Measurements from ENCODE around the gene CGB7. TPM values are rescaled to one million over a fixed set of nuclear protein-coding genes. Genes with fewer than 3 reads are reported as not detected.
A peak's percentile ranks its signal among the peaks of the same experiment; 100 is the strongest.
"Not testable (repeated sequence)": the region's sequence is repeated elsewhere in the genome, so short reads cannot be mapped to it uniquely, and the experiment has no call there.

The CGB7 gene
- total RNA-seq, 4 donors from 2014 or later: 2.9 to 27.4 (median 4.3) TPM

DNA sequence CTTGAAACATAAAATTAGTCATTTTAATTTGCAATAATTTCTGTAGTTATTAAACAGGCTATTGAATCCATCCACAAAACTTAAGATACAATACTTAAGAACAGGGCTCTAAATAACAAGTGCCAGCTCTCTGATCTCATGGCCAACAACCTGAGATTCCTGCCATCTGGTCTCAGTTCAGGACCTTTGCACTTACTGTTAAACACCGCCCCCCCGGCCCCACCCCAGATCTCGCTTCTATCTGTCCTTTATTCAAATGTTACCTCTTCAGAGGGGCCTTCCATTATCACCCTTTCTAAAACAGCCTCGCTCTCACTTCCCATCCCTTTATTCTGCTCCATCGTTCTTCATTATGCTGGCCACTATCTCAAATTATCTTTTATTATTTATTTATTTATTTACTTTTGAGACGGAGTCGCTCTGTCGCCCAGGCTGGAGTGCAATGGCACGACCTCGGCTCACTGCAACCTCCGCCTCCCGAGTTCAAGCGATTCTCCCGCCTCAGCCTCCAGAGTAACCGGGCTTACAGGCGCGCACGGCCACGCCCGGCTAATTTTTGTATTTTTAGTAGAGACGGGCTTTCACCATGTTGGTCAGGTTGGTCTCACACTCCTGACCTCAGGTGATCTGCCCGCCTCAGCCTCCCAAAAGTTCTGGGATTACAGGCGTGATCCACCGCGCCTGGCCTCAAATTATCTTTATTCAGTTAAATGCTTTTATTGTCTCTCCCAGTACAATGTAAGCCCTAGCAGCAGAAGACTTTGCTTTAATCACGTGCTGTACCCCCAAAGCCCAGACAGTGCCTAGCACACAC, 26.9 kb upstream of the CGB7 start:
- H3K27ac ChIP-seq: peak overlapping the region; percentile 88
- no peak for DNase-seq (ENCODE audit: low spot score in 2 of 2)
- H3K4me3 ChIP-seq: peak overlapping the region; percentile 73
- H3K27me3 ChIP-seq: no peaks in the 10 kb centered on the region
- peaks cover 16% of the 10 kb centered on the region for H3K36me3 ChIP-seq
- TF ChIP-seq EP300 (IDR thresholded peaks at IDR 0.05): no peak
- no peak for TF ChIP-seq POLR2A (IDR thresholded peaks at IDR 0.05)
- TF ChIP-seq, protein P1, sequence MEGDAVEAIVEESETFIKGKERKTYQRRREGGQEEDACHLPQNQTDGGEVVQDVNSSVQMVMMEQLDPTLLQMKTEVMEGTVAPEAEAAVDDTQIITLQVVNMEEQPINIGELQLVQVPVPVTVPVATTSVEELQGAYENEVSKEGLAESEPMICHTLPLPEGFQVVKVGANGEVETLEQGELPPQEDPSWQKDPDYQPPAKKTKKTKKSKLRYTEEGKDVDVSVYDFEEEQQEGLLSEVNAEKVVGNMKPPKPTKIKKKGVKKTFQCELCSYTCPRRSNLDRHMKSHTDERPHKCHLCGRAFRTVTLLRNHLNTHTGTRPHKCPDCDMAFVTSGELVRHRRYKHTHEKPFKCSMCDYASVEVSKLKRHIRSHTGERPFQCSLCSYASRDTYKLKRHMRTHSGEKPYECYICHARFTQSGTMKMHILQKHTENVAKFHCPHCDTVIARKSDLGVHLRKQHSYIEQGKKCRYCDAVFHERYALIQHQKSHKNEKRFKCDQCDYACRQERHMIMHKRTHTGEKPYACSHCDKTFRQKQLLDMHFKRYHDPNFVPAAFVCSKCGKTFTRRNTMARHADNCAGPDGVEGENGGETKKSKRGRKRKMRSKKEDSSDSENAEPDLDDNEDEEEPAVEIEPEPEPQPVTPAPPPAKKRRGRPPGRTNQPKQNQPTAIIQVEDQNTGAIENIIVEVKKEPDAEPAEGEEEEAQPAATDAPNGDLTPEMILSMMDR (IDR thresholded peaks at IDR 0.05): no peak
- no peak for TF ChIP-seq POLR2AphosphoS5 (IDR thresholded peaks at IDR 0.05)
- H3K4me1 ChIP-seq: peaks cover 29% of the 10 kb centered on the region
- no peaks in the 10 kb centered on the region for H3K9me3 ChIP-seq
- WGBS: 54% methylated on average over 26 of the region's 26 CpGs

DNA sequence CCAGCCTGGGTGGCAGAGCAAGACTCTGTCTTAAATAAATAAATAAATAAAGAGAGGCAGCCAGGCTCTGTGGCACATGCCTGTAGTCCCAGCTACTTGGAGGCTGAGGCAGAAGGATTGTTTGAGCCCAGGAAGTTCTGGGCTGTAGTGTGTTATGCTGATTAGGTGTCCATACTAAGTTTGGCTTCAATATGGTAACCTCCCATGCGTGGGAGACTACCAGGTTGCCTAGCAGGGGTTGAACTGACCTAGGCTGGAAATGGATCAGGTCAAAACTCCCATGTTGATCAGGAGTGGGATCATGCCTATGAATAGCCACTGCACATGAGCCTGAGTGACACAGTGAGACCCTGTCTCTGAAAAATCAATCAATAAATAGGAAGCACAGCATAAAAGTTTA, 23.7 kb upstream of the CGB7 start:
- no peaks in the 10 kb centered on the region for H3K27me3 ChIP-seq
- no peaks in the 10 kb centered on the region for H3K36me3 ChIP-seq
- DNase-seq (ENCODE audit: low spot score in 2 of 2): no peak
- no peaks in the 10 kb centered on the region for H3K9me3 ChIP-seq
- WGBS: 100% methylated on average over 1 of the region's 1 CpG
- peaks cover 6% of the 10 kb centered on the region for H3K4me1 ChIP-seq
- no peak overlapping the region for H3K4me3 ChIP-seq
- no peak overlapping the region for H3K27ac ChIP-seq
- TF ChIP-seq POLR2AphosphoS5 (IDR thresholded peaks at IDR 0.05) (no peak), POLR2A (IDR thresholded peaks at IDR 0.05) (no peak), EP300 (IDR thresholded peaks at IDR 0.05) (no peak)
- TF ChIP-seq, protein P1 (IDR thresholded peaks at IDR 0.05): no peak

DNA sequence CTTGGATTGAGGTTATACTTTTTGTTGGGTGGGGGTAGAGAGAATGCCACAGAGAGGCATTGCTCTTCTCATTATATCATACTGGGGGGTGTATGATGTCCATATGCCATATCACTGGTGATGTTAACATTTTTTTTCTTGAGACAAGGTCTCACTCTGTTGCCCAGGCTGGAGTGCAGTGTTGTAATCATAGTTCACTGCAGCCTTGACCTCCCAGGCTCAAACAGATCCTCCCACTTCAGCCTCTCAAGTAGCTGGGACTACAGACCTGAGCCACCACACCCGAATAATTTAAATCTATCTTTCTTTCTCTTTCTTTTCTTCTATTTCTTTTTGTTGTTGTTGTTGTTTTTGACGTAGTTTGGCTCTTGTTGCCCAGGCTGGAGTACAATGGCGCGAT, 22.8 kb upstream of the CGB7 start:
- Histone ChIP-seq H3K27ac (no peak overlapping the region), H3K4me3 (no peak overlapping the region), H3K27me3 (no peaks in the 10 kb centered on the region), H3K4me1 (no peaks in the 10 kb centered on the region), H3K9me3 (no peaks in the 10 kb centered on the region), H3K36me3 (no peaks in the 10 kb centered on the region)
- WGBS: 91% methylated on average over 4 of the region's 4 CpGs
- TF ChIP-seq POLR2AphosphoS5 (IDR thresholded peaks at IDR 0.05) (no peak), EP300 (IDR thresholded peaks at IDR 0.05) (no peak), POLR2A (IDR thresholded peaks at IDR 0.05) (no peak)
- TF ChIP-seq, protein P1 (IDR thresholded peaks at IDR 0.05): no peak
- no peak for DNase-seq (ENCODE audit: low spot score in 2 of 2)

DNA sequence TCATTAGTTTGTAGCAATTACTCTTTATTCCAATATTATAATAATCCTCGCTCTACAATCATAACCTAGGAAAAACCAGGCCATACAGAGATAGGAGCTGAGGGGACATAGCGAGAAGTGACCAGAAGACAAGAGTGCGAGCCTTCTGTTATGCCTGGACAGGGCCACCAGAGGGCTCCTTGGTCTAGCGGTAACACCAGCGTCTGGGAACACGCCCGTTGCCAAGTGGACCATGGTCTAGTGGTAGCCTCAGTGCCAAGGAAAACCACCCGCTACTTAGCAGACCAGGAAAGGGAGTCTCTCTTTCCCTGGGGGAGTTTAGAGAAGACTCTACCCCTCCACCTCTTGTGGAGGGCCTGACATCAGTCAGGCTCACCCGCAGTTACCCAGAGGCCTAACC, 17.3 kb upstream of the CGB7 start:
- H3K27ac ChIP-seq; H3K36me3 ChIP-seq; H3K9me3 ChIP-seq; DNase-seq (ENCODE audit: low spot score in 2 of 2); H3K4me3 ChIP-seq: not testable (repeated sequence)
- TF ChIP-seq, protein P1 (IDR thresholded peaks at IDR 0.05): peak; percentile 53 to 66
- peaks cover 17% of the 10 kb centered on the region for H3K4me1 ChIP-seq
- peaks cover 46% of the 10 kb centered on the region for H3K27me3 ChIP-seq
- 27% methylated on average over 7 of the region's 9 CpGs for WGBS

DNA sequence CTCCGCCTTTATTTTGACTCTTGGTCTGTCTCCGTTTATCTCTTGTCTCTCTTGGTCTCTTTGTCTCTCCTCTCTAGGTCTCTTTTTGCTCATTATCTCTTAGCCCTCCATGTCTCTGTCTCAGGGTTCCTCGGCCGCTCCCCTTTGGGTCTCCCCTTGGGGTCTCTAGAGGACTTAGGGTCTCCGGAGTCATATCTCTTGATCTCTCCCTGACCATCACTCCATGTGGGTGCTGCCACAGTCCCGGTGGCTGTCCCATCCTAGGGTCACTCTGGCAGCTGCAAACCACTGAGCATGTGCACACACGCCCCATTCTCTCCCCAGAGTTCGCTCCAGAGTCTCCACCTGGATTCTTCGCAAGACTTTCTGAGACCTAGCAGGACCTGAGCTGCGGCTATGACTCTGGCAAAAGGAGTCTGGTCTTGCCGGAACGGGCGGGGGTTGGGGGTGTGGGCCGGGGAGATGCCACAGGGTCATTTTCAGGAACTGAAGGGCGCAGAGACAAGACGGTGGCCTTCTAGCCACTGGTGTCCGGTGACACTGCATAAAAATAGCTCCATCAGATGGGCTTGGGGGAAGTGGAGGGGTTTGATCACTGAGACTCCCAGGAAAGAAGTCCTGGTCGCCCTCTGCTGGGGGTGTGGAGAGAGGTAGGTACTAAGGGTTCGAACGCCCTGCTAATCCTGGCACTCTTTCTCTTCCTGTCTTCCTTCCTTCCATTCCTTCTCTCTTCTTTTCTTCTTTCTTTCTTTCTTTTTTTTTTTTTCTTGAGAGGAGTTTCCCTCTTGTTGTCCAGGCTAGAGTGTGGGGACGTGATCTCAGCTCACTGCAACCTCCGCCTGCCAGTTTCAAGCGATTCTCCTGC, 16.2 kb upstream of the CGB7 start:
- H3K36me3 ChIP-seq: no peaks in the 10 kb centered on the region
- H3K27me3 ChIP-seq: peaks cover 53% of the 10 kb centered on the region
- DNase-seq (ENCODE audit: low spot score in 2 of 2): no peak
- no peaks in the 10 kb centered on the region for H3K9me3 ChIP-seq
- peaks cover 17% of the 10 kb centered on the region for H3K4me1 ChIP-seq
- 56% methylated on average over 23 of the region's 23 CpGs for WGBS
- TF ChIP-seq POLR2A (IDR thresholded peaks at IDR 0.05): no peak
- TF ChIP-seq EP300 (IDR thresholded peaks at IDR 0.05): no peak
- TF ChIP-seq, protein P1 (IDR thresholded peaks at IDR 0.05): no peak
- TF ChIP-seq POLR2AphosphoS5 (IDR thresholded peaks at IDR 0.05): no peak
- no peak overlapping the region for H3K4me3 ChIP-seq
- no peak overlapping the region for H3K27ac ChIP-seq

Measured in suprapubic skin (tissue), 4 donors.